ENCODE measurements around the gene MARK2.

Gene MARK2

DNA sequence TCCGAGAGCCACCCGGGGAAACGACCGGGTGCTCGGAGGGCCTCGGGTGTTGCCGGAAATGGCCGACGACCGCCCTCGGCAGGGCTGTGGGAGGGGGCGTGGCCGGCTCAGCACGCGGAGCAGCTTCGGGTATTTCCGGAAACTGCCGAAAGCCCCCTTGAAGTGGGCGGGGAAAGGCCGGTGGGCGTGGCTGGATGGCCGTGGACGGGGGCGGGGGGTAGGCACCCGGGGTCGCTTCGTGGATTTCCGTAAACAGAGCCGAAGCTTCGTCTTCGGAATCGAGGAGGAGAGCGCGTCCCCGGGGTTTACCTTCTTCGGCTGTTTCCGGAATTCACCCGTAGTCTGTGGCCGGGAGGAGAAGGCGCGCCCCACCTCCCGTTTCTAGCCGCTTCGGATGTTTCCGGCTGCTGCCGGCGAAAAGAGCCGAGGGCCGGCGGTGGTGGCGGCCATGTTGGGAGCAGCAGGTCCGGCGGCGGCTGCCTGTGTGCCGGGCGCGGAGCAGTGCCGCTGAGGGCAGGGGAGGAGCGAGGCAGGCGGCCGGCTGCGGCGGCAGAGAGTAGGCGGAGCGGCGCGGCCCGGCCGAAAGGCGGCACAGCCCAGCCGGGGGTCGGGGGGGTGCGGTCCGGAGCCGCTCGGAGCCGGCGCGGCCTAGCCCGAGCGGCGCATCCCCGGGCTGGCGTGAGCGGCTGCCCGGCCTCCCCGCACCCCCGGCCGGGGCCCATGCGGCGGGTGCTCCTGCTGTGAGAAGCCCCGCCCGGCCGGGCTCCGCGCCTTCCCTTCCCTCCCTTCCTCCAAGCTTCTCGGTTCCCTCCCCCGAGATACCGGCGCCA is at the start of gene MARK2:
TSS of gene MARK2 (plus strand) at position 433 of the 830 bp plus-strand sequence. CDS start at position 830, 397 bp downstream.
- DNase-seq (ENCODE audit: low read depth): peak; percentile 93
- TF ChIP-seq, protein P1, sequence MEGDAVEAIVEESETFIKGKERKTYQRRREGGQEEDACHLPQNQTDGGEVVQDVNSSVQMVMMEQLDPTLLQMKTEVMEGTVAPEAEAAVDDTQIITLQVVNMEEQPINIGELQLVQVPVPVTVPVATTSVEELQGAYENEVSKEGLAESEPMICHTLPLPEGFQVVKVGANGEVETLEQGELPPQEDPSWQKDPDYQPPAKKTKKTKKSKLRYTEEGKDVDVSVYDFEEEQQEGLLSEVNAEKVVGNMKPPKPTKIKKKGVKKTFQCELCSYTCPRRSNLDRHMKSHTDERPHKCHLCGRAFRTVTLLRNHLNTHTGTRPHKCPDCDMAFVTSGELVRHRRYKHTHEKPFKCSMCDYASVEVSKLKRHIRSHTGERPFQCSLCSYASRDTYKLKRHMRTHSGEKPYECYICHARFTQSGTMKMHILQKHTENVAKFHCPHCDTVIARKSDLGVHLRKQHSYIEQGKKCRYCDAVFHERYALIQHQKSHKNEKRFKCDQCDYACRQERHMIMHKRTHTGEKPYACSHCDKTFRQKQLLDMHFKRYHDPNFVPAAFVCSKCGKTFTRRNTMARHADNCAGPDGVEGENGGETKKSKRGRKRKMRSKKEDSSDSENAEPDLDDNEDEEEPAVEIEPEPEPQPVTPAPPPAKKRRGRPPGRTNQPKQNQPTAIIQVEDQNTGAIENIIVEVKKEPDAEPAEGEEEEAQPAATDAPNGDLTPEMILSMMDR (IDR thresholded peaks at IDR 0.05; ENCODE audit: control insufficient read depth, extremely low read depth, insufficient read depth): no peak
- H3K4me3 ChIP-seq (ENCODE audit: low read depth, low read length): peak within 1 kb of the TSS; percentile 91

DNA sequence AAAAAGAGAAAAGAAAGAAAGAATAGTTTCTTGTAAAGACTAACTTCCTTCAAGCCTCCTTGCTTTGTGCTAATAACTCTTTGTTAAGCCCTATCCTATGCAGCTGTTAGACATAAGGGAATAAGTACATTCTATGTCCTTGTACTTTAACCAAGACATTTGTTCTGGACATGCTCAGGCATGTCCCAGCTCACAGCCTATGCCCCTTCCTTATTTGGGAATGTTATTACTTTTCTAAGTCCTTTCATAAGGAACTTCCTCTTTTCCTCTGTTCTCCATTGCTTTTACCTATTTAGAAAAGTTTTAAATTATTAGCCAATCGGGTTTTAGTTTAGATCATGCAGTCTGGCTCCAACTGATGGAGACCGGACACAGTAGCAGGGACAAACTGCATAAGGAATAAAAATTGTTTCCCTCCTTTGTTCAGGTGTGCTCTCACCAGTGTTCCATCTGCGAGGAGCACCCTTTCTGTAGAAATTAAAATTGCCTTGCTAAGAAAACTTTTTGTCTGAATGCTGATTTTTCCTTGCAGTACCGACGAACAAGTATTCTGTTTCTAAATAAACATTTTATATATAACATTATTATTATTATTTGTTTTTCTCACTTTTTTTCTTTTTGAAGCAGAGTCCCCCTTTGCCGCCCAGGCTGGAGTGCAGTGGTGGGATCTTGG is 47.3 kb upstream of the MARK2 start:
- H3K4me3 ChIP-seq (ENCODE audit: low read depth, low read length): no peak overlapping the region
- DNase-seq (ENCODE audit: low read depth): no peak
- TF ChIP-seq, protein P1 (IDR thresholded peaks at IDR 0.05; ENCODE audit: control insufficient read depth, extremely low read depth, insufficient read depth): no peak

DNA sequence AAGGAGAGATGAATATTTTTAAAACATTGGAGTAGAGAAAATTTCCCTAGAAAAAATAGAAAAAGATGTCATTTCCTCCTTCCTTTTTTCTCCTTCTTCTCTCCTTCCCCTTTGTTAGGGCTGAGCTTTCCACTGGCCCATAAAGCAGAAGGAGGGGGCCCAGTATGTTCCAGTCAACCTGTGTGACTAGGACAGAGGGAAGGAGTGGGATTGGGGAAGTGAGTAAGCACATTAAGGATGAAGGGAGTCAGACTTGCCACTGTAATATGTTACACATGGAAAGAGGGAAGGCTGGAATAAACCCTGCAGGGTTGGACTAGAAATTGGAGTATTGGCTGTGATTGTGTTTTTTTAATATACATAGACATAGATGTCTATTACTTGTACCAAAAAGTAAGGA is 45.7 kb upstream of the MARK2 start:
- TF ChIP-seq, protein P1 (IDR thresholded peaks at IDR 0.05; ENCODE audit: control insufficient read depth, extremely low read depth, insufficient read depth): no peak
- H3K4me3 ChIP-seq (ENCODE audit: low read depth, low read length): no peak overlapping the region
- DNase-seq (ENCODE audit: low read depth): no peak

DNA sequence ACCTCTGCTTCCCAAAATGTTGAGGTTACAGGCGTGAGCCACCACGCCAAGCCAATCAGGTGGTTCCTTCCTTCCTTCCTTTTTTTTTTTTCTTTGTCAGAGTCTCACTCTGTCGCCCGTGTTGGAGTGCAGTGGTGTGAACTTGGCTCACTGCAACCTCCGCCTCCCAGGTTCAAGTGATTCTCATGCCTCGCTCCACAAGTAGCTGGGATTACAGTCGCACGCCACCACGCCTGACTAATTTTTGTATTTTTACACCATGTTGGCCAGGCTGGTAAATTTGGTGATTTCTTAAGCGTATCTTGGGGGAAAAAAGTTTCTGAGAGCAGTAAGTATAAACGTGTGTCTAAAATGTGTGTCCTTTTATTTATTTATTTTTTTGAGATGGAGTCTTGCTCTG is 43.8 kb upstream of the MARK2 start:
- TF ChIP-seq, protein P1 (IDR thresholded peaks at IDR 0.05; ENCODE audit: control insufficient read depth, extremely low read depth, insufficient read depth): no peak
- no peak for DNase-seq (ENCODE audit: low read depth)
- no peak overlapping the region for H3K4me3 ChIP-seq (ENCODE audit: low read depth, low read length)

DNA sequence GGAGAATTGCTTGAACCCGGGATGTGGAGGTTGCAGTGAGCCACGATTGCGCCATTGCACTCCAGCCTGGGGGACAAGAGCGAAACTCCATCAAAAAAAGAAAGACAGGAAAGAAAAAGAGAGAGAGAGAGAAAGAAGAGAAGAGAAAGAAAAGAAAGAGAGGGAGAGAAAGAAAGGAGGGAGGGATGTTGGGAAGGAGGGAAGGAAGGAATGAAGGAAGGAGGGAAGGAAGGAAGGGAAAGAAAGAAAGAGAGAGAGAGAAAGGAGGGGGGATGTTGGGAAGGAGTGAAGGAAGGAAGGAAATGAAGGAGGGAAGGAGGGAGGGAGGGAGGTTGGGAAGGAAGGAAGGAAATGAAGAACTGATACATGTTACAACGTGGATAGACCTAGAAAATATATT is 38.0 kb upstream of the MARK2 start:
- TF ChIP-seq, protein P1 (IDR thresholded peaks at IDR 0.05; ENCODE audit: control insufficient read depth, extremely low read depth, insufficient read depth): no peak
- DNase-seq (ENCODE audit: low read depth): no peak
- H3K4me3 ChIP-seq (ENCODE audit: low read depth, low read length): no peak overlapping the region

DNA sequence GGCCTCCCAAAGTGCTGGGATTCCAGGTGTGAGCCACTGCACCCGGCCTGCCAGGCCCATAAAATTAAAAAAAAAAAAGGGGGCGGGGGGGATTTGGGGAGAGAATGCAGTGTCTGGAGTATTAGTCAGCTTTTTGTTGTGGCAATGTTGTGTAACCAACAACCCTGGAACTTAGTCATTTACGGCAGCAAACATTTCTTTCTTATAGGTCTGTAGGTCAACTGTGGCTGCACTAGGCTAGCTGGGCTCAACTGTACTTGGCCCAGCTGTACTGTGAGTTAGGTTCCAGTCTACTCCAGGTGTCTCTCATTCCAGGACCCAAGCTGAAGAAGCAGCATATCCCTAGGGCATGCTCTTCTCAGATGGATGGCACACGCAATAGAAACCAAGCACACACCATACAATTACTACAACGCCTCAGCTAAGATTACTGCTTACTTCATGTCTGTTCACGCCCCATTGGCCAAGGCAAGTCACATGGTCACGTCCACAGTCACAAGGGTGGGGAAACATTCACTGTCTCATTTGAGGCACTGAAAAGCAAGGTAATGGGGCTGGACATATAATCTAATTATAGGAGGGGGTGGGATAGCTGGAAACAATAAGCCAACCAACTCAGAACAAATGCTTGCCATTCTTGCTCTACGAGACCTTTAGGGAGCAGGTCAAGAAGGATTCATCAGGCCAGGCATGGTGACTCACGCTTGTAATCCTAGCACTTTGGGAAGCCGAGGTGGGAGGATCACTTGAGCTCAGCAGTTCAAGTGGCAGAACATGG is 36.1 kb upstream of the MARK2 start:
- TF ChIP-seq, protein P1 (IDR thresholded peaks at IDR 0.05; ENCODE audit: control insufficient read depth, extremely low read depth, insufficient read depth): no peak
- no peak for DNase-seq (ENCODE audit: low read depth)
- no peak overlapping the region for H3K4me3 ChIP-seq (ENCODE audit: low read depth, low read length)
